GM12864 (cell line): ENCODE results near the gene OR13J1.
"Not testable (repeated sequence)": the region's sequence is repeated elsewhere in the genome, so short reads cannot be mapped to it uniquely, and the experiment has no call there.

Source experiments
- DNase-seq: peaks from one replicate; pipeline ENCODE4 v3.0.0-alpha.2; 2011; ENCODE audit warnings: low read depth
- H3K4me3 ChIP-seq: 2 replicates; pipeline ENCODE4 v1.5.1; 2011; ENCODE audit warnings: mild to moderate bottlenecking, low read depth, low read length, control low read depth
- TF ChIP-seq, protein P1 (sequence below): IDR thresholded peaks from 2 replicates; pipeline ENCODE4 v1.5.1; 2011; ENCODE audit warnings: low read depth, mild to moderate bottlenecking, moderate library complexity, low read length, control low read depth, inconsistent platforms; ENCODE audit errors: missing control alignments

Gene OR13J1

DNA sequence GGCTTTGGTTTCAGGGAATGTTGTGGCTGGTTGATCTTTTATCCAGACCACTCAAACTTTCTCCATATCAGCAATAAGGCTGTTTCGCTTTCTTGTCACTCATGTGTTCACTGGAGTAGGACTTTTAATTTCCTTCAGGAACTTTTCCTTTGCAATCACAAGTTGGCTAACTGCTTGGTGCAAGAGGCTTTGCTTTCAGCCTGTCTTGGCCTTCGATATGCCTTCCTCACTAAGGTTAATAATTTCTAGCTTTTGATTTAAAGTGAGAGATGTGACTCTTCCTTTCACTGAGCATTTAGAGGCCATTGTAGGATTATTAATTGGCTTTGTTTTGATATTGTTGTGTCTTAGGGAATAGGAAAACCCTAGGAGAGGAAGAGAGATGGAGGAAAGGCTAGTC, 28.8 kb upstream of the OR13J1 start:
- TF ChIP-seq, protein P1, sequence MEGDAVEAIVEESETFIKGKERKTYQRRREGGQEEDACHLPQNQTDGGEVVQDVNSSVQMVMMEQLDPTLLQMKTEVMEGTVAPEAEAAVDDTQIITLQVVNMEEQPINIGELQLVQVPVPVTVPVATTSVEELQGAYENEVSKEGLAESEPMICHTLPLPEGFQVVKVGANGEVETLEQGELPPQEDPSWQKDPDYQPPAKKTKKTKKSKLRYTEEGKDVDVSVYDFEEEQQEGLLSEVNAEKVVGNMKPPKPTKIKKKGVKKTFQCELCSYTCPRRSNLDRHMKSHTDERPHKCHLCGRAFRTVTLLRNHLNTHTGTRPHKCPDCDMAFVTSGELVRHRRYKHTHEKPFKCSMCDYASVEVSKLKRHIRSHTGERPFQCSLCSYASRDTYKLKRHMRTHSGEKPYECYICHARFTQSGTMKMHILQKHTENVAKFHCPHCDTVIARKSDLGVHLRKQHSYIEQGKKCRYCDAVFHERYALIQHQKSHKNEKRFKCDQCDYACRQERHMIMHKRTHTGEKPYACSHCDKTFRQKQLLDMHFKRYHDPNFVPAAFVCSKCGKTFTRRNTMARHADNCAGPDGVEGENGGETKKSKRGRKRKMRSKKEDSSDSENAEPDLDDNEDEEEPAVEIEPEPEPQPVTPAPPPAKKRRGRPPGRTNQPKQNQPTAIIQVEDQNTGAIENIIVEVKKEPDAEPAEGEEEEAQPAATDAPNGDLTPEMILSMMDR, result no peak
- no peak for DNase-seq
- no peak overlapping the region for H3K4me3 ChIP-seq

DNA sequence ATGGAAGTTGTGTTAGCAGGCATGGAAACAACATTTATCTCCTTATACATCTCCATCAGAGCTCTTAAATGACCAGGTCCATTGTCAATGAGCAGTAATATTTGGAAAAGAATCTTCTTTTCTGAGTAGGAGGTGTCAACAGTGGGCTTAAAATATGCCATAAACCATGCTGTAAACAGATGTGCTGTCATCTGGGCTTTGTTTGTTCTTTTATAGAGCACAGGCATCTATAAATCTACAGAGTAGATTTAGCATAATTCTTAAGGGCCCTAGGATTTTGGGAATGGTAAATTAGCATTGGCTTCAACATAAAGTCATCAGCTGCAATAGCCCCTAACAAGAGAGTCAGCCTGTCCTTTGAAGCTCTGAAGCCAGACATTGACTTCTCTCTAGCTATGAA, 28.1 kb upstream of the OR13J1 start:
- H3K4me3 ChIP-seq, result no peak overlapping the region
- DNase-seq, result no peak
- TF ChIP-seq, protein P1, result no peak

DNA sequence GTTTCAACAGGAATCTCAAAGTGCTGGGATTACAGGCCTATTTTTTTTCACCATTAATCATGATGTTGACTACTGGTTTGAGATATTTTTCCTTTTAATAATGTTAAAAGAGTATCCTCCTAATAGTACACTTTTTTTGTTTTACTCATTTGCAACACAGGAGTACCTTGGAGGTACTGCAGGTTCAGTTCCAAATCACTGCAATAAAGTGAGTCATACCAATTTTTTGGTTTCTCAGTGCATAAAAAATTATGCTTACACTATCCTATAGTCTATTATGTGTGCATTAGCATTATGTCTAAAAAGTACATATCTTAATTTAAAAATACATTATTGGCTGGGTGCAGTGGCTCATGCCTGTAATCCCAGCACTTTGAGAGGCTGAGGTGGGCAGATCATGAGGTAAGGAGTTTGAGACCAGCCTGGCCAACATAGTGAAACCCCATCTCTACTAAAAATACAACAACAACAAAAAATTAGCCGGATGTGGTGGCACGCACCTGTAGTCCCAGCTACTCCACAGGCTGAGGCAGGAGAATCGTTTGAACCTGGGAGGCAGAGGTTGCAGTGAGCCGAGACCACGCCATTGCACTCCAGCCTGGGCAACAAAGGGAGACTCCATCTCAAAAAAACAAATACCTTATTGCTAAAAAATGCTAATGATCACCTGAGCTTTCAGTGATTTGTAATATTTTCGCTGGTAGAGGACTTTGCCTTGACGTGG, 27.3 kb upstream of the OR13J1 start:
- DNase-seq, H3K4me3 ChIP-seq: not testable (repeated sequence)

DNA sequence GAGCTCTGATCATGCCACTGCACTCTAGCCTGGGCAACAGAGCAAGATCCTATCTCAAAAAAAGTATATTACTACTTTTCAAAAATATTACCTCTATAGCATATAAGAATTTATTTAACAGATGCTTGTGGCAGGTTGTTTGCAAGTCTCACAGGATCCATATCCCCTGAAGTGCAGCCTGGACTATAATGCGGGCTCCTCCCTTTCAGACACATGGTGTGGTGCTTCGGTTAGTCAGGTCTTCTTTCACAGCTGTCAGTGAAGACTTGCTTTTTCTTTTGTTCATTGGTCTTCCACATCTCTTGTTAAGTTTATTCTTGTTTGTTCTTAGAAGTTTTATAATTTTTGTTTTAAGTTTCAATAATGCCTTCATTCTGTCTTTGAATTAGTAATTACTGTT, 26.4 kb upstream of the OR13J1 start:
- DNase-seq, result no peak
- no peak overlapping the region for H3K4me3 ChIP-seq
- TF ChIP-seq, protein P1, result no peak

DNA sequence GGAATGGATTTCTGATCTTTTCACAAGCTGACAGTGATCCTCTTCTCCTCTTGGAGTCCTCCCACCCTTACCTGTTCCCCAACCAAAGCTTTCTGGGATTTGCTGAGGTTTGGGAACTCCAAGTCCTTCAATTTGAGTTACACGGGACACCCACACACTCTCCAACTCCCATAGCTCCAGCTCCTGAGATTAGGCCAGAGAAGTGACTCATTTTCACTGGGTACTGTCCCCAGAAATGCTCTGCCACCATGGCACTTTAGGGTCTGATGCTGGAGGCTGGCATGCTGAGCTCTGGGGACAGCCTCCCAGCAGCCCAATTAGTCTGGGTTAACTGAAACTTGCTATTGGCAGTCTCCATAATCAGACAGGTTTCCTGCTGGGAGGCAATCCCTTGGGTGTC, 21.9 kb upstream of the OR13J1 start:
- DNase-seq, result no peak
- TF ChIP-seq, protein P1, result no peak
- no peak overlapping the region for H3K4me3 ChIP-seq

DNA sequence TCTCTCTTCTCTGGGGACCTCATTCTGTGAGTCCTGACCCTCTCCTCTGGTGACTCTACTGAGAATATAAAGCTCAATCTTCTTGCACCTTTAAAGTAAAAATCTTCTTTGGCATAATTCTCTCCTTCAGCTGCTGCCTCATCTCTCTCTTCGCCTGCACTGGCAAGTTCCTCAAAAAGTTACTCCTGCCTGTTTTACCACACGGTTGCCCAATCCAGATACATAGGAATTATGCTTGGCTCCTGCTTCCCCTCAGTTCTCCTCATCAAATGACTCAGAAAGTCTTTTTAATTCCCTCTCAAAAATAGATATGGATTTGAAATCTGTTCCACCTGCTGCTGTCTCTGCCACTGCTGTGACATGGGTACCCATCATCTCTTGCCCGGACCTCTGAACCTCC, 21.4 kb upstream of the OR13J1 start:
- TF ChIP-seq, protein P1, result no peak
- no peak overlapping the region for H3K4me3 ChIP-seq
- no peak for DNase-seq

DNA sequence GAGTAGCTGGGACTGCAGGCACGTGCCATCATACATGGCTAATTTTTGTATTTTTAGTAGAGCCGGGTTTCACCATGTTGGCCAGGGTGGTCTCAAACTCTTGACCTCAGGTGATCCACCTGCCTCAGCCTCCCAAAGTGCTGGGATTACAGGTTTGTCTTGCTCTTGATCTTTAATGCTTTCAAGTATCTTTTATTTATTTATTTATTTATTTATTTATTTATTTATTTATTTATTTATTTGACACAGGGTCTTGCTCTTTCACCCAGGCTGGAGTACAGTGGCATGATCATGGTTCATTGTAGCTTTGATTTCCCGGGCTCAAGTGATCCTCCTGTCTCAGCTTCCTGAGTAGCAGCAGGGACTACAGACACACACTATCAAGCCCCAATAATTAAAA, 14.7 kb upstream of the OR13J1 start:
- not testable (repeated sequence) for H3K4me3 ChIP-seq, DNase-seq

DNA sequence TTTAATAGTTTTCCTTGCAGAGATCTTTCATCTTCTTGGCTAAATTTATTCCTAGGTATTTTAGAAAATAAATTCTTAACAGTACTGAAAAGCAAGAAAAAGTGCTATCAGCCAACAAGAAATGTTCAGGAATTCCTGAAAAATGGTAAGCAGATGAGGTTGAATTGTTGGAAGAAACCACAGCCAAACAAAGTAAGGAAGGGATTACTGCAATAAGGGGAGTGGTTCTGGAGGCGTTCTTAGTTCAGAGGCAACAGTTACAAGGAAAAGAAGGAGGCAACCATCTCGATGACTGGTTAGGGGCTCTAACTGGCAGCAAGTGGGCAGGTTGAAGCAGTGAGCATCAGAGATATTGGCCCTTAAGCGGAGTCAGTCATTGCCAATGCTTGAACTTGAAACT, 12.8 kb upstream of the OR13J1 start:
- DNase-seq, result no peak
- H3K4me3 ChIP-seq, result no peak overlapping the region
- TF ChIP-seq, protein P1, result no peak
